HG02798 (cell line): Measurements from ENCODE around the gene PRLH.
"Not testable (repeated sequence)": the region's sequence is repeated elsewhere in the genome, so short reads cannot be mapped to it uniquely, and the experiment has no call there.

ENCODE experiments used
- ATAC-seq: cut with Tn5 transposase; IDR thresholded peaks from one replicate; pipeline ENCODE4 v1.9.1; 2021; ENCODE audit warnings: mild to moderate bottlenecking; ENCODE audit not compliant: unreplicated experiment, poor library complexity

The PRLH gene

GRCh38 chr2:237577956-237578870 is 11.8 kb downstream of the PRLH start:
- ATAC-seq = no peak

GRCh38 chr2:237581326-237581725 is 15.0 kb downstream of the PRLH start:
- ATAC-seq = no peak

DNA sequence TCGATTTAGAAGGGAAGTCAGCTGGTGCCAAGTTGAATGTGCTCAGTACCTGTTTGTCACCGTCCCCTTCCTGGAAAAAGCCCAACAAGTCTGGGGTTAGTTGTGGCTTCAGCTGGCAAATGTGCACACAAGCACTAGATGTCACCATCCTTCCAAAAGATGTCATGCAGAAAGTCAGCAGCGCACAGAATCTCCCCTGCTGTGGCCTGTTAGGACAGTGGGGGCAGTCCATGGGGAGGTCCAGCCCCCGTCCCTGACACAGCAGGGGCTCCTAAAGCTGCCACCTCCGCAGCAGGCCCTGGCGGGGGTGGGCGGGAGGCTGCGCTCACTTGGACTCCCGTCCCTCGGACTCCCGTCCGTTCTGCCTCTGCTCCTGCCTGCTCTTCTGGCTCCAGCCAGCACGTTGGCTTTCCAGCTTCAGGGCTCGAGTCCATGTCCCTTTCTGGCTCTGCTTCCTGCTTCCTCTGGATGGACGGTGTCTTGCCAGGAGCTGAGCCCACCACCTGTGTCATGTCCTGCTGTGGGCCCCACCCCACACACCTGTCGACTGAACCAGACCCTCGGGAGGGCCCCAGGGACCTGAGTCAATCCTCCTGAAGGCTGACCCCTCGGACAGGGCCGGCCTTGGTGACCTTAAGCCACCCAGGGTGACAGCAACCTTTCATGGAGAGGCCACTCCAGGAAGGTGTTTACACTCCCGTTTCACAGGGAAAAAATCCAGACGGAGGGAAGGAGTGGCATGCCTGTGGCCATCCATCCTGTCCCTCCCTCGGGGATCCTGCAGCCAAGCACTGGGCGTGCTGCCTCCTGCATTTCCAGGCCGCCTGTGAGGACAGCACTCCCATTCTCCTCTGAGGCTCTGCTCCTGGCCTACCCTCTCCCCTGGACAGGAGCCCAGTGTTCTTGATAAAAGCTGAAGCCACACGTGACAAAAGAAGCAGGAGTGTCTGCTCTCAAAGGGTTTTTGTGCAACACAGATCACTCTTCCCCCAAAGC is 15.7 kb downstream of the PRLH start:
- ATAC-seq = no peak

- ATAC-seq = no peak
These were observed 17.3 kb downstream of the PRLH start for GRCh38 chr2:237583385-237584295.

GRCh38 chr2:237585590-237586221 is 19.3 kb downstream of the PRLH start:
- ATAC-seq = no peak

DNA sequence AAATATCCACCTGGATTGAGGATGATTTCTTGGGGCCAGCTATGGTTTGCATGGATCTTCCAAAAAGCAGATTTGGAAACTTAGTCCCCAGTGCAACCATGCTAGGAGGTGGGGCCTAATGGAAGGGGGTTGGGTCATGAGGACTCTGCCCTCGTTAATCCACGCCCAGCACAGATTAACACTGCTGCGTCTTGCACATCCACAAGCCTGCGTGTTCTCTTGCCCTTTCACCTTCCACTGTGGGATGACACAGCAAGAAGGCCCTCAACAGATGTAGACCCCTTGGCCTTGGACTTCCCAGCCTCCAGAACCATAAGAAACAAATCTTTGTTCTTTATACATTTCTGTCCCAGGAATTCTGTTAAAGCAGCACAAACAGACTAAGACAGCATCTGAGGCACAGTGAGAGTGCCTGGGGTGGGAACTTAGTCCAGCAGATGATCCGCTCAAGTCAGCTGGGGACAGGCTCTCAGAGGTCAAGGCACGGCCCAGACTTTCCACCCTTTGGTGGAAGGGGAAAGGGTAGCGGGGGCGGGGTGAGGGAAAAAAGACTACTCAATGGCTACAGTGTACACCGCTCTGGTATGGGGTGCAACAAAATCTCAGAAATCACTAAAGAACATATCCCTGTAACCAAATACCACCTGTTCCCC is 21.8 kb downstream of the PRLH start:
- no peak for ATAC-seq

- ATAC-seq = no peak
These were observed 24.1 kb downstream of the PRLH start, which contains the start of gene RAB17 for GRCh38 chr2:237590272-237591140. TSS of gene RAB17 (minus strand) at chr2:237590734. CDS start at chr2:237586154, 4,580 bp downstream.

DNA sequence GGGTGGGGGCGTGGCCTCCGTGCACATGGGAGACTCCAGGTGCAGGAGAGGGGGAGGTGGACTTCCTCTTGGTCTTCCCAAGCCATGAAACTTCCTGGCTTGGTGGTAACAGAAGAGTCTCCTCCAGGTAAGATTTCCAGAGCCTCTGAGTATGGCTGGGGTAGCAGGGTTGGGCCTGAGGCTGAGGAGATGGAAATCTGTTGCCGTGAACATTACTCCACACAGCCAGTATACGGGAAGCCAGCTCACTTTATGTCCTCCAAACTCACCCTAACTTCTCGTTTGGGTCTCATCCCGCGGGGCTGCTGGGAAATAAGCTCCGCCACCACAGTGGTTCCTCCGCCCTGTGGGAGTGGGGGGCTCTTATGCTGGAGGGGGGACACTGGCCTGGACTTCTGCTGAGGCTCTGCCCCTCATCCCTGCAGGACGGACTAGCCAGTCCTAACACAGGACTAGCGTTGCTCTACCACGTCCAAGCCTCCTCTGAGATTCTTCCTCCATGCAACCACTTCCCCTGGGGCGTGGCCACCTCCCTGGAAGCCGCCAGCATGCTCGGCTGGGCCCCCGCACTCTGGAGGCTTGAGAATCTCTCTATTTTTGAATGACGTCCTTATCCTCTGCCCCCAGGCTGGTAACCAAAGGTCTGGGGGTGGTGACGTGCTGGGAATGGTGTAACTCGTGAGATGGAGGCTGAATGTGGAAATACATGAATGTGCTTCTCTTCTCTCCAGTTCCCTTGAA is 24.9 kb downstream of the PRLH start:
- ATAC-seq = no peak

DNA sequence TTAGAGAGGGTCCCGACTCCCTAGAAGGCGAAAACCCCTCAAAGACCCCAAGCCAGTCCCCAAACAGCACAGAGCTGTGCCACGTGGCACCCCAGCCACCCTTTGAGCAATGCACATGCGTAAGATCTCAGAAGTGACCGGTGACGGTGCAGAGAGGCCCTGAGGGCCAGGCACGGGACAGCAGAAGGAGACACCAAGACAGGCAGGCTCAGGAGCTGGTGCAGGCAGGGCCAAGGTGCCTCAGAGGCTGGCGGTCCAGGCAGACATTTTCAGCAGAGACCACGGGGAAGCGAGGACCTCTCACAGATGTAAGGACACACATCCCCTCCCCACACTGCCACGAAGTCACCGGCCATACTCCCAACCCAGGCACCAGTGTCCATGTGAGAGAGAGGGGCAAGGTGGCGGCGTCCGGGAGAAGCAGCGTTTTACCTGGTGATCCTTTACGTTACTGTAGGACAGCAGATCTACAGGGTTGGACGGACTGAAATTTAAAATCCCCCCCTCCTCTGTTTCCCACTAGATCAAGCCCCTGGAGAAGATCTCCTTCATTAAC is 26.1 kb downstream of the PRLH start:
- no peak for ATAC-seq

DNA sequence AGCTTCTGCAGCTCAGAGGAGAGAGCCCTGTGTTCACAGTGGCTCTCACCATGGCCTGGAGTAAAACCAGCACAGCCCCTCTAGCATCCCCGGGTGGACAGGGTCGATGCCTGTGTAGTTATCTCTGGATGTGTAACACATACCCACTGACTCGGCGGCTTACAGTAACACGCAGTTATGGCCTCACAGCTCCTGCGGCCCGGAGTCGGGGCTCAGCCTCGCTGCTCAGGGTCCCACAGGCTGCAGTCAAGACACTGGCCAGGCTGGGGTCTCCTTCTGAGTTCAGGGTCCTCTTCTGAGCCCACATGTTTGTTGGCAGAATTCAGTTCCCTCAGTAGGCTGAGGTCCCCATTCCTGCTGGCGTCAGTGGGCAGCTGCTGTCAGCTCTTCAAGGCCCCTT is 26.7 kb downstream of the PRLH start:
- ATAC-seq = no peak

GRCh38 chr2:237593596-237594320 is 27.4 kb downstream of the PRLH start:
- ATAC-seq = no peak

GRCh38 chr2:237594514-237594871 is 28.1 kb downstream of the PRLH start:
- ATAC-seq = no peak

DNA sequence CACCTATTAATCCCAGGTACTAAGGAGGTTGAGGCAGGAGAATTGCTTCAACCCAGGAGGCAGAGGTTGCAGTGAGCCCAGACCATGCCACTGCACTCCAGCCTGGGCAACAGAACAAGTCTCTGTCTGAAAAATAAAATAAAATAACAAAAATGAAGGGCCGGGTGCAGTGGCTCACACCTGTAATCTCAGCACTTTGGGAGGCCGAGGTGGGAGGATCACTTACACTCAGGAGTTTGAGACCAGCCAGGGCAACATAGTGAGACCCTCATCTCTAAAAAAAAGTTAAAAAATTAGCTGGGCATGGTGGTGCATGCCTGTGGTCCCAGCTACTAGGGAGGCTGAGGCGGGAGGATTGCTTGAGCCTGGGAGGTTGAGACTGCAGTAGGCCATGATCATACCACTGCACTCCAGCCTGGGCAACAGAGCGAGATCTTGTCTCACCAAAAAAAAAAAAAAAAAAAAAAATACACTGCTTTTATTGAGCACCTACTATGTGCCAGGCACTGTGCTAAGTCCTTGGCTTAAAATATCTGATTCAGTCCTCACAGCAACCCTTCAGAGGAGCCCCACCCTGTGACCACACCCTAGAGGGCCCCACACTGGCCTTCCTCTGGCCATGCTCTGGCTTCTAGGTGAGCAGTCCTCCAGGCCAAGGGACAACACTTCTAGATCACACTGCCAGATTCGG is 29.6 kb downstream of the PRLH start:
- ATAC-seq = not testable (repeated sequence)

DNA sequence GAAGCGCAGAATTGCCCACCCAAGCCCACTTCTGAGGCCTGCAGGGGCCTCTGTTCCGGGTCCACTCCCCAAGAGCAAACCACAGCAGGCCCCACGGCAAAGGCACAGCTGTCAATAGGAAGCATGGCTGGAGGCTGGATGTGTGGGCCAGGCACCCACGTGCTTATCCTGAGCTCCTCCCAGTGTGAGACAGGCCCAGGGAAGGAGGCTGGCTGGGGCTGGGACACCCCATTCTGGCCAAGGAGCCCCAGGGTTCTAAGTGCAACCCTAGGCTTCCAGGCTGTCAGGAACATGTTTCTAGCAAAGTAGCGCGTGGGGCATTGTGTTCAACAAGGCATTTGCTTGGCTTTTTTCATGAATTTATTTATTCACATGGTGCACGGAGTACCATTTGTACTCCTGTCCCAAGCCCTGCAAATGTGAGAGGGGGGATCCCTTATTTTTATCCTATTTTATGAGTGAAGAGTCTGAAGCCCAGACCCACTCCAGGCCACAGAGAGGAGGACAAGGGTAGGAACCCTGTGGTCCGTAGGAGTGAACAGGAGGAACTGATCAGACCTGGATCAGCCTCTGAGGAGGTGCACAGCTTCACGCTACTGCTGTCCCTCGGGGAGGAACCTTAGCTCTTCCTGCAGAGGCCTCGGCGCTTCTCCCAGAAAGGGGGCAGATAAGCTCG is 30.3 kb downstream of the PRLH start:
- no peak for ATAC-seq
